Measurements from ENCODE around the gene CKAP2.
"Not testable (repeated sequence)": the region's sequence is repeated elsewhere in the genome, so short reads cannot be mapped to it uniquely, and the experiment has no call there.

Gene CKAP2

DNA sequence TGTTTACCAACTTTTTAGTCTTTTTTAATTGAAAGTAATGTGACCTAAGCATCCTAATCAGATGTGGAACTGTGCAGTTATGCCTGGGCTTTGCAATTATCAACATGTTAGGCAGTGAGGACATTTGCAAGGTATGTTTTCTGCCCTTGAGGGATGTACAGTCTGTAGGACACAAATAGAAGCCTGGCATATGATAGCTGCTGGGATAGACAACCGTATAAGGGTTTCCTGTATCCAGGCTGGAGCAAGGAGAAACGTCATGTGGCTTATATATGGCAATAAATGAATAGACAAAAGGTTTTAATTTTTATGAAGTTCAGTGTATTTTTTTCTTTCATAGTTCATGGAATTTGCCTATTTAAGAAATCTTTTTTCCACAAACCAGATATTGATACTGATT lies 2.8 kb upstream of the CKAP2 start:
- TF ChIP-seq, protein P1, sequence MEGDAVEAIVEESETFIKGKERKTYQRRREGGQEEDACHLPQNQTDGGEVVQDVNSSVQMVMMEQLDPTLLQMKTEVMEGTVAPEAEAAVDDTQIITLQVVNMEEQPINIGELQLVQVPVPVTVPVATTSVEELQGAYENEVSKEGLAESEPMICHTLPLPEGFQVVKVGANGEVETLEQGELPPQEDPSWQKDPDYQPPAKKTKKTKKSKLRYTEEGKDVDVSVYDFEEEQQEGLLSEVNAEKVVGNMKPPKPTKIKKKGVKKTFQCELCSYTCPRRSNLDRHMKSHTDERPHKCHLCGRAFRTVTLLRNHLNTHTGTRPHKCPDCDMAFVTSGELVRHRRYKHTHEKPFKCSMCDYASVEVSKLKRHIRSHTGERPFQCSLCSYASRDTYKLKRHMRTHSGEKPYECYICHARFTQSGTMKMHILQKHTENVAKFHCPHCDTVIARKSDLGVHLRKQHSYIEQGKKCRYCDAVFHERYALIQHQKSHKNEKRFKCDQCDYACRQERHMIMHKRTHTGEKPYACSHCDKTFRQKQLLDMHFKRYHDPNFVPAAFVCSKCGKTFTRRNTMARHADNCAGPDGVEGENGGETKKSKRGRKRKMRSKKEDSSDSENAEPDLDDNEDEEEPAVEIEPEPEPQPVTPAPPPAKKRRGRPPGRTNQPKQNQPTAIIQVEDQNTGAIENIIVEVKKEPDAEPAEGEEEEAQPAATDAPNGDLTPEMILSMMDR (IDR thresholded peaks at IDR 0.05; ENCODE audit: low read depth, low read length, missing control alignments): no peak

DNA sequence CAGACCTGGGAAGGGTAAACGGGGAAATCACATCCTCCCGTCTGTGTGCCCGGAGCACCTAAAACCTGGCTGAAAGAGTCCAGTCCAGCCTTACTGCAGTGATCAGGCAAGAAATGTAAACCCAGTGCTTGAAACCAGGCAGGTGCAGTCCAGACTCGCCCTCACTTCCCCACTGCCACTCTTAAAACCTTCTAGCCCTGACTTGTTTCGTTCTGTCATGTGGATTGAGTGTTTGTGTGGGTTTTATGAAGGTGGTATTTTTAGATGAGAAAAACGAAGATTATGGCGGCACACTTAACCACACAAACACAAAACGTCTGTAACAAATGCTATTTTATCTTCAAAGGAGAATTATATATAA lies 839 bp upstream of the CKAP2 start:
- TF ChIP-seq, protein P1 (IDR thresholded peaks at IDR 0.05; ENCODE audit: low read depth, low read length, missing control alignments): no peak
- peak overlapping the region; percentile 86 for H3K4me3 ChIP-seq (replicated peaks; ENCODE audit: low read depth, low read length)
- DNase-seq (ENCODE audit: extremely low read depth, low read depth): no peak

More for the DNA sequence above, 2.8 kb upstream of the CKAP2 start:
- no peak overlapping the region for H3K4me3 ChIP-seq (replicated peaks; ENCODE audit: low read depth, low read length)
- no peak for DNase-seq (ENCODE audit: extremely low read depth, low read depth)

DNA sequence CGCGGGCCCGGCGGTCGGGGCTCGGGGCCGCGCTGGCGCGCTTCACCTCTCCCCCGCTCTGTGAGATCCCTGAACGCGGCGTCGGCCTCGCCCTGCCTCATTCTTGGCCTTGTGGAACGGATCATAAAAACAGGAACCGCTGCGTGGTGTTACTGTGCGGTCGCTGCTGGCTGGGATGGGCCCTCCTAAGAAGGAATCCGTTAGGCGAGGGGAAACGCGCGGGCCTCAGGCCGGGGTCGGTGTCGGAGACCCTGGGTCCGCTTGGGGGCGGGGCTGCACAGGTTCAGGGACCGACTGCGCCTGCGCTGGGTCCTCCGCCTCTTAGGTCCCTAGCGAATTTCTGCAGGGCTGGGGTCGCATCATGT lies 381 bp downstream of the CKAP2 start:
- no peak for DNase-seq (ENCODE audit: extremely low read depth, low read depth)
- TF ChIP-seq, protein P1 (IDR thresholded peaks at IDR 0.05; ENCODE audit: low read depth, low read length, missing control alignments): no peak
- peak overlapping the region; percentile 86 for H3K4me3 ChIP-seq (replicated peaks; ENCODE audit: low read depth, low read length)

DNA sequence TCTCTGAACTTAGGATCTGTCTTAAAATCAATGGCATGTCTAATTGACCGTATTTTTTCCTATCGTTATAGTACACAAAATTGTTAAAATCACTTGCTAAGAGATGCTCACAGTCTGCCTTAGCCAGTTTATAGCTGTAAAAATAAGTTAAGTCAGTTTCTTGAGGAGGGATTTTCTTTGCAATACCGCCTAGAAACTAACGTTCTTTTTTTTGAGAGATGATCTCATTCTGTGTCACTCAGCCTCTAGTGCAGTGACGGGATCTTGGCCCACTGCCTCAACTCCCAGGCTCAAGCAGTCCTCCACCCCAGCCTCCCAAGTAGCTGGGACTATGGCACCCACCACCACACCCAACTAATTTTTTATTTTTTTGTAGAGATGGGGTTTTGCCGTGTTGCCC lies 4.4 kb downstream of the CKAP2 start:
- TF ChIP-seq, protein P1 (IDR thresholded peaks at IDR 0.05; ENCODE audit: low read depth, low read length, missing control alignments): no peak
- H3K4me3 ChIP-seq (replicated peaks; ENCODE audit: low read depth, low read length): no peak overlapping the region
- no peak for DNase-seq (ENCODE audit: extremely low read depth, low read depth)

DNA sequence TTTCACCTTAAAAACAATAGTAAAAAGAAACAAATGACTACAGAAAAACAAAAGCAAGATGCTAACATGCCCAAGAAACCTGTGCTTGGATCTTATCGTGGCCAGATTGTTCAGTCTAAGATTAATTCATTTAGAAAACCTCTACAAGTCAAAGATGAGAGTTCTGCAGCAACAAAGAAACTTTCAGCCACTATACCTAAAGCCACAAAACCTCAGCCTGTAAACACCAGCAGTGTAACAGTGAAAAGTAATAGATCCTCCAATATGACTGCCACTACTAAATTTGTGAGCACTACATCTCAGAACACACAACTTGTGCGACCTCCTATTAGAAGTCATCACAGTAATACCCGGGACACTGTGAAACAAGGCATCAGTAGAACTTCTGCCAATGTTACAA lies 6.0 kb downstream of the CKAP2 start:
- no peak for DNase-seq (ENCODE audit: extremely low read depth, low read depth)
- H3K4me3 ChIP-seq (replicated peaks; ENCODE audit: low read depth, low read length): no peak overlapping the region
- TF ChIP-seq, protein P1 (IDR thresholded peaks at IDR 0.05; ENCODE audit: low read depth, low read length, missing control alignments): no peak

DNA sequence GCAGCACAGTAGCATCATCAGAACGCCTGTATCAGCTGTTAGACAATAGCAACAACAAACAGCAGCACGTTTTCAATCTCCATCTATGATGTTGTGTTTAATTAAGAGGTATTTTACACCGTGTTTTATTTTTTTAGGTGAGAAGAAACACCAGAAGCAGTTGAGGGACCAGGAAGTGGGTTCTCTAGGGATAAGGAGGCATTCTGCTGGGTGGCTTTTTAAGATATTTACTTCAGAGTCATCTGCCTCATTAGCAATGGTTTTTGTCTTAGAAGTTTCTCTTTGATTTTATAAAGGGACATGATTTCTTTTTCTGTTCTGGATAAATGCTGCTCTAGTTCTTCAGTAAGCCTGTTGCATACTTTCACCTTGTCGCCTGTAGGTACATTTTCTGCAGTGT lies 8.2 kb downstream of the CKAP2 start:
- TF ChIP-seq, protein P1 (IDR thresholded peaks at IDR 0.05; ENCODE audit: low read depth, low read length, missing control alignments): no peak
- no peak overlapping the region for H3K4me3 ChIP-seq (replicated peaks; ENCODE audit: low read depth, low read length)
- DNase-seq (ENCODE audit: extremely low read depth, low read depth): no peak

DNA sequence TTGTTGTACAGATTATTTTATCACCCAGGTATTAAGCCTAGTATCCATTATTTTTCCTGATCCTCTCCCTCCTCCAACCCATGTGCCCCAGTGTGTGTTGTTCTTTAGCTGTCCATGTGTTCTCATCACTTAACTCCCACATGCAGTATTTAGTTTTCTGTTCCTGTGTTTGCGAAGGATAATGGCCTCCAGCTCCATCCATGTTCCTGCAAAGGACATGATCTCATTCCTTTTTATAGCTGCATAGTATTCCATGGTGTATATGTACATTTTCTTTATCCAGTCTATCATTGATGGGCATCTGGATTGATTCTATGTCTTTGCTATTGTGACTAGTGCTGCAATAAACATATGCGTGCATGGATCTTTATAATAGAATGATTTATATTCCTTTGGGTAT lies 13.2 kb downstream of the CKAP2 start:
- not testable (repeated sequence) for H3K4me3 ChIP-seq (replicated peaks; ENCODE audit: low read depth, low read length); DNase-seq (ENCODE audit: extremely low read depth, low read depth)

DNA sequence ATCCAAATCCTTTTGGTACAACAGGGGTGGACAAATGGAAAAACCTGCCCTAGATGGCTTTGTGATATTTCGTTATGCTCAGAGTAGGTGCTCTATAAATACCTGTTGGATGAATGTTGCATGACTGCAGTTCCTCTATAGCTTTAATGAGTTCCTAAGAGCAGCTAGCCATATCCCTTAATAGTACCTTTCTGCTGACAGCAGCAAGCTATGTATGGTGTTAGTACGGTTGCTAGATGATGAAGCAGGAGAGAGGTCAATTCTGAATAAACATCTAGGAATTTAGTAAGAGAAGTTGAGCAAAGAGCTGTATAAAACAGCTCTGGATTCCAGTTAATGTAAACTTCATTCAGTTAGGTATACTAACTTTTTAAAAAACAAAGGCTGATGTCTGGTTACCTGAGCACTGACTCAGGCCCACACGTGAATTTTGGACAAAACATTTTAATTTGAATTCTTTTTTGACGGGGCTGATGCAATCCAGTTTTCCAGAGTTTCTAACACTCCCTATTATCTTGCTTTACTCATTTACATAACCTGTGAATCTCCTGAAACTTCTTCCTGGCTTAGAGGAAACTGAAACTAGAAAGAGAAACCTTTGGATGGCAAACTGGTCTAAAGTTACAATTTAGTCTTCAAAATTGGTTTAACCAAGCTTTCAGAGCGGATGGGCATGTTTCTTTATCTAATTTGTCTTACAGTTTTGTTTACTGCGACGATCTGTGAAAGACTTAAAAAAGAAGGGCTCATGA lies 25.6 kb downstream of the CKAP2 start:
- H3K4me3 ChIP-seq (replicated peaks; ENCODE audit: low read depth, low read length); DNase-seq (ENCODE audit: extremely low read depth, low read depth): not testable (repeated sequence)

DNA sequence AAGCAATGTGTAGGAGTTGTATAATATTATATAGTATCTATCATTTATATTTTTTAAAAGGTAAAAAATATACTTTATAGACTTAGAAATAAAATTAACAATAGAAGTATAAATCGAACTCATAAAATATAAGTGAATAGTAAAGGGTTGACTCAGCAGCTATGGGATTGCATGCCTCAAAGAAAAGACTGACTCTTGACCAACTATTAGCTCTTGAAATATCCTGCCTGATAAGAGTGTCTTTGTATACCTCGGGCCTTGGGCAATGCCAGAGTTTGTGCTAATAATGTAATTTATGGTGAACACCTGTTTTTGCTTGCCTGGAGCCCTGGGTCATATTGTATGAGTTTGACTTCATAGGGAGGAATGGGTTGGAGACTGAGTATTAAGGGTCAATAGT lies 31.8 kb downstream of the CKAP2 start:
- H3K4me3 ChIP-seq (replicated peaks; ENCODE audit: low read depth, low read length); DNase-seq (ENCODE audit: extremely low read depth, low read depth): not testable (repeated sequence)

DNA sequence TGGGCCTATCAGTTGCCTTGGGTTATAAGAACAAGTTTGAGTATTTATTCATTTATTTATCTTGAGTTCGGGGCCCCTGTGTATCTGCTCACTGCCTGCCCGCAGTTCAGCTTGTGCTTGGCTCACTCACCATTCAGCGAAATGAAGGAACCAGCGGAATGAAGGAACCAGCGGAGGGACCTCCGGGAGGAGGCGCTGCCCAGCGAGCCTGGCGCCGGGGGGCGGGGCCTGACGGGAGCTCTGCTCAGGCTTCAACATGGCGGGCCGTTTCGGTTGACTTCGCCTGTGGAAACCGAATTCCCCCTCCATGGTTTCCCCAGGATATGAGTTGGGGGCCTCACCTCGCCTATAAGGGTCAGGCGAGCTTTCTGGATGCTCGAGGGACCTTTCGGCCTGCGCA lies 33.5 kb downstream of the CKAP2 start:
- H3K4me3 ChIP-seq (replicated peaks; ENCODE audit: low read depth, low read length); DNase-seq (ENCODE audit: extremely low read depth, low read depth): not testable (repeated sequence)

DNA sequence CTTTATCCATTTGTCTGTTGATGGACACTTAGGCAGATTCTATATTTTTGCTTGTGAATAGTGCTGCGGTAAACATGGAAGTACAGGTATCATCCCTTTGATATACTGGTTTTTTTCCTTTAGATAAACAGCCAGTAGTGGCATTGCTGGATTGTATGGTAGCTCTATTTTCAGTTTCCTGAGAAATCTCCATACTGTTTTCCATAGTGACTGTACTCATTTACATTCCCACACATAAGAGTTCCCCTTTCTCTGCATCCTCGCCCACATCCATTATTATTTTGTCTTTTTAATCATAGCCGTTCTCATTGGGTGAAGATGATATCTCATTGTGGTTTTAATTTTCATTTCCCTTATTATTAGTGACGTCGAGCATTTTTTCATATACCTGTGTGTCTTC lies 35.7 kb downstream of the CKAP2 start:
- H3K4me3 ChIP-seq (replicated peaks; ENCODE audit: low read depth, low read length); DNase-seq (ENCODE audit: extremely low read depth, low read depth): not testable (repeated sequence)

DNA sequence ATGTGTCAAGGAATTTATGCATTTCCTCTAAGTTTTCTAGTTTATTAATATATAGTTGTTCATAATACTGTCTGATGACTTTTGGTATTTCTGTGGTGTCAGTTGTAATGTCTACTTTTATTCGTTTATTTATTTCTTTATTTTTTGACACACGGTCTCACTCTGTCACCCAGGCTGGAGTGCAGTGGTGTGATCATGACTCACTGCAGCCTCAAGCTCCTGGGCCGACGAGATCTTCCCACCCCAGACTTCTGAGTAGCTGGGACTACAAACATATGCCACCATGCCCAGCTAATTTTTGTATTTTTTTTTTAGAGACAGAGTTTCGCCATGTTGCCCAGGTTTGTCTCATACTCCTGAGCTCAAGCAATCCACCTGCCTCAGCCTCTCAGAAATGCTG lies 39.0 kb downstream of the CKAP2 start:
- not testable (repeated sequence) for DNase-seq (ENCODE audit: extremely low read depth, low read depth); H3K4me3 ChIP-seq (replicated peaks; ENCODE audit: low read depth, low read length)

All from HFF-Myc (cell line).